Measurements from ENCODE around the gene EFNA4. TPM values are rescaled to one million over a fixed set of nuclear protein-coding genes. Genes with fewer than 3 reads are reported as not detected.
A peak's percentile ranks its signal among the peaks of the same experiment; 100 is the strongest.

Gene EFNA4
- total RNA-seq (1 to 10 TPM; 1.1 to 3.3 (median 2.2) TPM), polyA plus RNA-seq (1 to 10 TPM; 2.0 to 4.8 TPM)
- long read RNA-seq, donor 1, partial matches to known transcripts = 1 of 1 reads
- long read RNA-seq, donor 1, other reads (novel, unspliced or antisense) = 0 of 1 reads
- long read RNA-seq, donor 2, transcript EFNA4-202 (4 exons, 1,263 nt) = major isoform, 7 of 12 reads
- long read RNA-seq, donor 2, partial matches to known transcripts = 0 of 12 reads
- long read RNA-seq, donor 2, other reads (novel, unspliced or antisense) = 5 of 12 reads
- long read RNA-seq, donor 3, partial matches to known transcripts = 0 of 3 reads
- long read RNA-seq, donor 3, other reads (novel, unspliced or antisense) = 1 of 3 reads

GRCh38 chr1:155063550-155064110 lies at the start of gene EFNA4:
EFNA4 (plus strand) TSS chr1:155063740; CDS start chr1:155063824, 84 bp downstream.
- TF ChIP-seq POLR2A (IDR thresholded peaks at IDR 0.05) (no peak), CTCF (IDR thresholded peaks at IDR 0.05) (no peak)
- Histone ChIP-seq H3K9me3 (no peaks in the 10 kb centered on the region), H3K27me3 (no peaks in the 10 kb centered on the region), H3K36me3 (peaks cover 0 to 38% (median 25%) of the 10 kb centered on the region in 9 donors), H3K4me1 (peaks cover 0 to 42% (median 25%) of the 10 kb centered on the region in 12 donors), H3K27ac (peak within 1 kb of the TSS in 11 of 12 donors; percentile 56 to 84 (median 71)), H3K4me3 (peak within 1 kb of the TSS; percentile 55 to 98 (median 82))
- peak; percentile 80 to 91 (median 88) for ATAC-seq
- intact Hi-C loops (cut with DNase I) = loop anchor here in 7 of 10 donors (1.0 to 5.0 kb wide), 10 partner anchors 13 to 581 kb away; partner anchors contain the start of genes PYGO2 (in 3 of the 7) and PBXIP1 (in 2 of the 7)
- DNase-seq = peak; percentile 85 to 89 (median 88)
- WGBS, 4 donors = 0 to 1% (median 1%) methylated on average over 29 to 57 of the region's 57 CpGs

- Histone ChIP-seq H3K4me1 (peaks cover 8 to 64% (median 31%) of the 10 kb centered on the region in 12 donors), H3K27ac (no peak overlapping the region), H3K9me3 (no peaks in the 10 kb centered on the region), H3K36me3 (peaks cover 0 to 25% (median 17%) of the 10 kb centered on the region in 9 donors), H3K4me3 (no peak overlapping the region), H3K27me3 (no peaks in the 10 kb centered on the region)
- no peak for TF ChIP-seq POLR2A (IDR thresholded peaks at IDR 0.05)
- WGBS, 4 donors = 92 to 94% (median 94%) methylated on average over 28 to 31 of the region's 31 CpGs
- DNase-seq = peak in 1 of 5 donors; percentile 68
- intact Hi-C loops (cut with DNase I) = loop anchor here in 7 of 10 donors (5.0 kb wide), 5 partner anchors 37 to 58 kb away; partner anchors contain the start of genes ADAM15 (in 1 of the 7), CKS1B (in 1 of the 7), PBXIP1 (in 1 of the 7) and PYGO2 (in 1 of the 7)
- no peak for ATAC-seq
Measured at GRCh38 chr1:155014709-155015508, 48.6 kb upstream of the EFNA4 start.

GRCh38 chr1:155015527-155016230 lies 47.9 kb upstream of the EFNA4 start:
- TF ChIP-seq CTCF (IDR thresholded peaks at IDR 0.05) = no peak
- no peak for TF ChIP-seq POLR2A (IDR thresholded peaks at IDR 0.05)
- H3K27me3 ChIP-seq = no peaks in the 10 kb centered on the region
- H3K4me1 ChIP-seq = peaks cover 8 to 60% (median 31%) of the 10 kb centered on the region in 12 donors
- no peaks in the 10 kb centered on the region for H3K9me3 ChIP-seq
- DNase-seq = no peak
- H3K36me3 ChIP-seq = peaks cover 0 to 25% (median 17%) of the 10 kb centered on the region in 9 donors
- no peak overlapping the region for H3K4me3 ChIP-seq
- 85 to 91% (median 89%) methylated on average over 14 to 16 of the region's 16 CpGs for WGBS, 4 donors
- intact Hi-C loops (cut with DNase I) = loop anchor here in 5 of 10 donors (2.0 to 5.0 kb wide), 8 partner anchors 13 to 58 kb away; partner anchors contain the start of genes ADAM15 (in 2 of the 5), PYGO2 (in 2 of the 5), CKS1B (in 1 of the 5) and PBXIP1 (in 1 of the 5)
- ATAC-seq = no peak
- peak overlapping the region in 2 of 12 donors; percentile 88 to 91 for H3K27ac ChIP-seq

Measured in heart left ventricle (tissue), 16 donors.